HEK293T (cell line): ENCODE measurements around the gene CBX4.

Experiments used
- CTCF ChIA-PET: fragments of 350-600 bp; formaldehyde crosslinking; extraction: SDS; loops from one replicate; lab custom pipeline; 2021; ENCODE audit warnings: antibody characterized with exemption, inconsistent platforms; lab: Yijun Ruan, JAX
- POLR2A ChIA-PET: fragments of 350-600 bp; formaldehyde crosslinking; extraction: SDS; loops from one replicate; lab custom pipeline; 2020; ENCODE audit warnings: antibody characterized with exemption, inconsistent platforms; lab: Yijun Ruan, JAX
- DNase-seq: peaks from one replicate; pipeline ENCODE4 v3.0.0; 2012; ENCODE audit warnings: mixed read lengths; ENCODE audit errors: extremely low spot score
- ARNT ChIP-seq: fragments of 450-650 bp; IDR thresholded peaks from 2 replicates; pipeline ENCODE4 v1.6.1; 2017; ENCODE audit warnings: mild to moderate bottlenecking
- BHLHE40 ChIP-seq: fragments of 450-650 bp; IDR thresholded peaks from 2 replicates; pipeline ENCODE4 v1.6.1; 2016; ENCODE audit warnings: mild to moderate bottlenecking, moderate library complexity, borderline replicate concordance
- CTBP1 ChIP-seq: fragments of 450-650 bp; IDR thresholded peaks from 2 replicates; pipeline ENCODE4 v1.6.1; 2016; ENCODE audit warnings: borderline replicate concordance
- ELF4 ChIP-seq: fragments of 450-650 bp; IDR thresholded peaks from 2 replicates; pipeline ENCODE4 v1.6.1; 2017; ENCODE audit warnings: antibody characterized with exemption
- FOXA1 ChIP-seq: fragments of 450-650 bp; IDR thresholded peaks from 2 replicates; pipeline ENCODE4 v1.6.1; 2016; ENCODE audit warnings: mild to moderate bottlenecking
- FOXK2 ChIP-seq: fragments of 450-650 bp; IDR thresholded peaks from 2 replicates; pipeline ENCODE4 v1.6.1; 2016; ENCODE audit warnings: mild to moderate bottlenecking
- FOXM1 ChIP-seq: fragments of 450-650 bp; IDR thresholded peaks from 2 replicates; pipeline ENCODE4 v1.6.1; 2017; ENCODE audit warnings: mild to moderate bottlenecking, borderline replicate concordance
- HDGF ChIP-seq: fragments of 450-650 bp; IDR thresholded peaks from 2 replicates; pipeline ENCODE4 v1.6.1; 2017; ENCODE audit warnings: antibody characterized with exemption, borderline replicate concordance
- L3MBTL2 ChIP-seq: fragments of 450-650 bp; conservative IDR thresholded peaks from 2 replicates; pipeline ENCODE4 v1.6.1; 2016; ENCODE audit warnings: mild to moderate bottlenecking
- LEF1 ChIP-seq: fragments of 450-650 bp; IDR thresholded peaks from 2 replicates; pipeline ENCODE4 v1.6.1; 2017; ENCODE audit warnings: mild to moderate bottlenecking, borderline replicate concordance
- NFRKB ChIP-seq: fragments of 450-650 bp; IDR thresholded peaks from 2 replicates; pipeline ENCODE4 v1.6.1; 2016; ENCODE audit warnings: mild to moderate bottlenecking, moderate library complexity
- SP1 ChIP-seq: fragments of 450-650 bp; IDR thresholded peaks from 2 replicates; pipeline ENCODE4 v1.6.1; 2017
- SUZ12 ChIP-seq: fragments of 450-650 bp; IDR thresholded peaks from 2 replicates; pipeline ENCODE4 v1.6.1; 2016; ENCODE audit warnings: mild to moderate bottlenecking
- TARDBP ChIP-seq: fragments of 450-650 bp; IDR thresholded peaks from 2 replicates; pipeline ENCODE4 v1.6.1; 2016
- ZNF384 ChIP-seq: fragments of 450-650 bp; IDR thresholded peaks from 2 replicates; pipeline ENCODE4 v1.6.1; 2016
- TF ChIP-seq, protein P1 (sequence below): fragments of 450-650 bp; IDR thresholded peaks from 2 replicates; pipeline ENCODE4 v1.6.1; 2016

CBX4 gene

DNA sequence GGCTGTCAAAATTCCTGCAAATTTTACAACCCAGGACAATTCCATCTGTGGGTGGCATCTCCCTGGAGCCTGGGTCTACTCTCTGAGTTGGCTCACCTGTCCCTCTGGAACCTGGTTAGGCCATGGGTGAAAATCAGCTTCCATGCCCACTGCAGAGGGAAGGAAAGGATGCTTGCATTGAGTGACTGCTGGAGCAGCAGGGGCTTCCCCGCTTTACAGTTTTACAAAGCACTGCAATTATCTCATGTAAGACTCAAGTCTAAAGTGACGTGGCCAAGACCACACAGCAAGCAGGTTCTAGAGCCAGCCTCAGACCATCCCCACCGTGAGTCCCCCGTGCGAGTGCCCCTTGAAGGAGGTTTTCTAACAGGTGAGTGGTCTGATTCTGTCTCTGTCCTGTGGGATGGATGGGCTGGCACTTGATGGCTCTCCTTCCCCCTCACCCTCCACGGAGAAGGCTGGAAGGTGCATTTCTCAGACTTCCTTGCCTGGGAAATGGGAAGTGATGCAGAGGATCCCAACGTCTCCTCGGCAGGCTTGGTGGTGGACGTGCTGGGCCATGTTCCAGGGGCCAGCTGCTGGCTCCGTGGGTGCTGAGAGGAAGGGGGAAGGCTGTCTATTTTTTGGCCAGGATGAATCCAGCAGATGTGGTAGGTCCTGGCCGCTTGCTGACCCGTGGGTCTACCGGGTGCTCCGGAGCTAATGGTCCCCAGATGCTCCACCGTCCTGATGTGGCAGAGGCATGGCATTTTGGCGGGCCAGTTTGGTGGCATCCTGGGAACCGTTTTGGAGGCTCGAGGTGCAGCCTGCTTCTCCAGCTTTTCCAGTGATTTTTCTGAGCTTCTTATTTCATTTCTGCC lies 26.3 kb upstream of the CBX4 start:
- no peak for TF ChIP-seq L3MBTL2
- no peak for TF ChIP-seq TARDBP
- no peak for TF ChIP-seq NFRKB
- TF ChIP-seq FOXM1 = no peak
- no peak for TF ChIP-seq FOXK2
- TF ChIP-seq ZNF384 = no peak
- no peak for TF ChIP-seq LEF1
- TF ChIP-seq CTBP1 = no peak
- TF ChIP-seq, protein P1, sequence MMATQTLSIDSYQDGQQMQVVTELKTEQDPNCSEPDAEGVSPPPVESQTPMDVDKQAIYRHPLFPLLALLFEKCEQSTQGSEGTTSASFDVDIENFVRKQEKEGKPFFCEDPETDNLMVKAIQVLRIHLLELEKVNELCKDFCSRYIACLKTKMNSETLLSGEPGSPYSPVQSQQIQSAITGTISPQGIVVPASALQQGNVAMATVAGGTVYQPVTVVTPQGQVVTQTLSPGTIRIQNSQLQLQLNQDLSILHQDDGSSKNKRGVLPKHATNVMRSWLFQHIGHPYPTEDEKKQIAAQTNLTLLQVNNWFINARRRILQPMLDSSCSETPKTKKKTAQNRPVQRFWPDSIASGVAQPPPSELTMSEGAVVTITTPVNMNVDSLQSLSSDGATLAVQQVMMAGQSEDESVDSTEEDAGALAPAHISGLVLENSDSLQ = no peak
- TF ChIP-seq FOXA1 = no peak
- POLR2A ChIA-PET = interaction anchor here (1.4 kb wide), 1 partner anchor 26 kb away, joined by 4 read pairs; the partner anchor contains the start of gene CBX4
- CTCF ChIA-PET = interaction anchor here (0.6 to 1.1 kb wide), 2 partner anchors 8 to 38 kb away, joined by 3 read pairs; no protein-coding TSS in a partner anchor
- DNase-seq = no peak

DNA sequence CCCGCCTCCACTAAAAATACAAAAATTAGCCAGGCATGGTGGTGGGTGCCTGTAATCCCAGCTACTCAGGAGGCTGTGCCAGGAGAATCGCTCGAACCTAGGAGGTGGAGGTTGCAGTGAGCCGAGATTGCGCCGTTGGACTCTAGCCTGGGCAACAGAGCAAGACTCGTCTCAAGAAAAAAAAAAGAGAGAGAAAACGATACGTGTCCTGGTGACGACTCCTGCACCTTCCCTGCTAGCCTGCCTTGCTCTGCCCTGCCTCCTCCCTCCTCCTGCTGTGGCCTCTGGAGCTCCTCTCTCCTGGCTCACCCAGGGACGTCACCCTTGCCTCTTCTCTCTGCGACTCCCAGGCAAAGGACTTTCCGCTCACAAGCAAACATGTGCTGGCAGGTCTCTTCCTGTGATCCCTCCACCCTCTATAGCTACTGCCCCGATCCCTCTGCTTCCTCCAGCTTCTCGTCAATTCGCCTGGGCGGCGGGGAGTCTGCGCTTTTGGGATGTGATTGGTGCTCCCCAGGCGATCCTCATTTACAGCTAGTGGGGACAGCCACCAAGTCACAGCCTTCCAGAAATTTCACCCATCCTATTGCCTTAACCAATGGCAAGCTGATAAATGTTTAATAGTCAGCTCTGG lies 25.5 kb upstream of the CBX4 start:
- CTCF ChIA-PET = interaction anchor here (1.1 kb wide), 1 partner anchor 8 kb away, joined by 3 read pairs; no protein-coding TSS in a partner anchor
- no peak for DNase-seq
- TF ChIP-seq HDGF (no peak), L3MBTL2 (no peak), SUZ12 (no peak), FOXA1 (no peak), TARDBP (no peak), ARNT (no peak), NFRKB (no peak), FOXM1 (no peak), CTBP1 (no peak), BHLHE40 (no peak), FOXK2 (no peak), ZNF384 (no peak), ELF4 (no peak), SP1 (no peak), LEF1 (no peak)
- TF ChIP-seq, protein P1 = no peak
- POLR2A ChIA-PET = interaction anchor here (1.4 kb wide), 1 partner anchor 25 kb away, joined by 4 read pairs; the partner anchor contains the start of gene CBX4

DNA sequence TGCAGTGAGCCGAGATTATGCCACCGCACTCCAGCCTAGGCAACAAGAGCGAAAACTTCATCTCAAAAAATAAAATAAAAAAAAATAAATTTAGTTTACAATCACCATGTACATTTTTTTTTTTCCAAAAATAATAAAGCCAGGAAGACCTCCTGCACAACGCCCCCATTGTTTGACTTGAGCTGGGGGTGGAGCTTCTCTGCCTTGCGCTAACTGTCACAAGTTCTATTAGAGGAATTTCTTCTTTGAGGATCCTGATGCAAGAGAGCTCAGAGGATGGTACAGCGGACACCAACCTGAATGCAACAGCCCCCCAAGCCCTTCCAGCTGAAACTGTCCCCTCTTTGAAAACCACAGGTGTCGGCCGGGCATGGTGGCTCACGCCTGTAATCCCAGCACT lies 24.9 kb upstream of the CBX4 start:
- TF ChIP-seq L3MBTL2 (no peak), ARNT (no peak), BHLHE40 (no peak), ELF4 (no peak), SUZ12 (no peak), FOXA1 (no peak), NFRKB (no peak)
- TF ChIP-seq, protein P1 = no peak
- CTCF ChIA-PET = interaction anchor here (0.6 to 1.1 kb wide), 2 partner anchors 9 to 10 kb away, joined by 3 read pairs; no protein-coding TSS in a partner anchor
- POLR2A ChIA-PET = interaction anchor here (1.4 kb wide), 1 partner anchor 25 kb away, joined by 4 read pairs; the partner anchor contains the start of gene CBX4
- DNase-seq = no peak

DNA sequence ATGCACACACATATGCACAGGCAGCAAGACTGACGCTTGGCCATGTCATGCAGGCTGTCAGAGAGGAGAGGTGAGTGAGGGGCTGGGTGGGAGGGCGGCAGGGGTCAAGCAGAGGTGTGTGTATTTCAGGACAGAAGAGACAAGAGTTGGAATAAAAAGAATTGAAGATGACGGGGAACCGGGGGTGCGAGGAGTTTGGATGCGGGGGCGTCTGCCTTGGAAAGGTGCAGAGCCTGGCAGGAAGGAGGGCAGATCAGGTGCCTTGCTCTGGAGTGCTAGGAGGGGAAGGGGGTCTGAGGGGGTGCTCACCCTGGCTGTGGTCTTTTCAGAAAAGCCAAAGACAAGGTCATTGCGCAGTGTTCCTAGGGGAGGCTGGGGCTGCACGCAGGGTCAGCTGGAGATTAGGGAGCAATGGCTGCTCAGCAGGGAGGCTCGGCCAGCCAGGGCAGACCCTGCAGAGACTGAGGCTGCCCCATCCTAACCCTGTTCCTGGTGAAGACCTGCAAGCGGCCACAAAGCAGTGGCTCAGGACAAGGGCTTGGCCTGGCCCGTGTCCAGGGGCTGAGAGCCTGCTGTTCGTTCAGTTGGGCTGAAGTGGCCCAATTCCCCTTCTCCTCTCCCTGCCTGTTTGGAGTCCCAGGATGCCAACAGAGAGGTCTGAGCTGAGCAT lies 23.7 kb upstream of the CBX4 start:
- ChIA-PET CTCF (no interaction called here), POLR2A (interaction anchor here (1.0 kb wide), 1 partner anchor 70 kb away, joined by 3 read pairs; no protein-coding TSS in a partner anchor)
- no peak for TF ChIP-seq SP1
- DNase-seq = no peak

DNA sequence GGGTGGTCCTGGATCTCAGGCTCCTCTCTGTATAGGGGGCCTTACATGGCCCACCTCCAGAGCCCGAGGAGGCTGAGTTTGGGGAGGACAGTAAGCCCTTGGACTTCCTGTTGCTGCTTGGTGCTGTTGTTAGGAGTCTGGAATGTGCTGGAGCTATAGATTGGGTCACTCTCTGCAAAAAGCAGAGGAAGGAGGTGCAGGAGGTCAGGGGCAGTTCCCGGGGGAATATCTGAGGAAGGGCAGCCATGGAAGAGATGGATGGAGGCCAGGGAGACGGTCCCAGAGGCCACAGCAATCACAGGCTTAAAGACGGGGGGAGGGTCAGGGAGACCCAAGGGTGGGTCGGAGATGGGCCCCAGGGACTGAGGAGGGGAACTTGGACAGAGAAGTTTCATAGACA lies 23.0 kb upstream of the CBX4 start:
- TF ChIP-seq NFRKB (no peak), TARDBP (no peak), FOXA1 (no peak), L3MBTL2 (no peak), SP1 (no peak), LEF1 (no peak), CTBP1 (no peak), FOXM1 (no peak), ELF4 (no peak)
- TF ChIP-seq, protein P1 = no peak
- ChIA-PET POLR2A (interaction anchor here (1.0 to 1.4 kb wide), 2 partner anchors 10 to 69 kb away, joined by 3 read pairs; no protein-coding TSS in a partner anchor), CTCF (no interaction called here)
- no peak for DNase-seq
